ENCODE data around the gene TMEM131. TPM values are rescaled to one million over a fixed set of nuclear protein-coding genes. Genes with fewer than 3 reads are reported as not detected.
"Not testable (repeated sequence)": the region's sequence is repeated elsewhere in the genome, so short reads cannot be mapped to it uniquely, and the experiment has no call there.

The TMEM131 gene
- total and polyA plus RNA-seq, 9 donors: 25.4 to 54.7 (median 41.6) TPM

DNA sequence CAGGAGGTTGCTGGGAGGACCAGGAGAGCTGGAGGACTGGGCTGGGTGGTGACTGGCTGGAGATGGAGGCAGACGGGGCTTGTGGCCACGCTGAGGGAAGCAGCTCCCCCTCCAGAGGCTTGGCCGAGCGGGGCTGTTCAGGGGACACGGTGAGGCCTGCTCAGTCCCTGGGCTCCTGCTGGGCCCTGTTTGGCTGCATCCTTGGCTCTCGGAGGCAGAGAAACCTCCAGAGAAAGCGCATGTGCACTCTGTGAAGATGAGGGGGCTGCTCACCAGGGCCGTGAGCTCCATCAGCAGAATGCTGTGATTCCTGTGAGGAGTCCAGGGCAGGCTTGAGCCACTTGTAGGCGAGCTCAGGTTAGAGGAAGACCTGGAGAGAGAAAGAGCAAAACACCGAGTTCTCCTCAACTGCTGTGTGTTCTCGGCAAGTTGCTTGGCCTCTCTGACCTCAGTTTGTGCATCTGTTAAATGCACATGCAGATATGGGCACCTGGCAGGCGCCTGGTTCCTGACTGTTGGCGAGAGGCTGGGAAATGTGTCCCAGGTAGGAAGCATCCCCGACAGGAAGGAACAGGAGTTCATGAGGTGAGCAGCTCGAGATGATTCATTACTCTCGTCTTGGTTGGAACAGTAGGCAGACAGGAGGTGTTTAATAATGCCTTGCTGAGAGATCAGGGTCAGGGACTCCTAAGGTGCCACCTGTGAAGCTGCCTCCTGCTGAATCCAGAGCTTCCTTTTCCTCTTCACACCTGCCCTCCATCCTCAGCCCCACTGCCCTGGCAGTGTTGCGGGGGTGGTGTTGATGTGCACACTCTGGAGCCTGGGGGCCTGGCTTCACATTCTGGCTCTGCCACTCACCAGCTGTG is 281.4 kb downstream of the TMEM131 start:
- Histone ChIP-seq H3K27ac (ENCODE audit: low read length) (no peak overlapping the region), H3K27me3 (ENCODE audit: control insufficient read depth, insufficient read depth, low read length) (no peaks in the 10 kb centered on the region), H3K36me3 (ENCODE audit: control insufficient read depth, insufficient read depth, low read length) (no peaks in the 10 kb centered on the region), H3K9me3 (replicated peaks; ENCODE audit: control insufficient read depth, low read depth, low read length) (no peaks in the 10 kb centered on the region), H3K4me1 (ENCODE audit: control insufficient read depth, insufficient read depth, low read length) (peaks cover 36% of the 10 kb centered on the region), H3K4me3 (ENCODE audit: low read length) (no peak overlapping the region)
- WGBS (ENCODE audit: insufficient coverage): 53% methylated on average over 16 of the region's 17 CpGs
- DNase-seq: no peak

DNA sequence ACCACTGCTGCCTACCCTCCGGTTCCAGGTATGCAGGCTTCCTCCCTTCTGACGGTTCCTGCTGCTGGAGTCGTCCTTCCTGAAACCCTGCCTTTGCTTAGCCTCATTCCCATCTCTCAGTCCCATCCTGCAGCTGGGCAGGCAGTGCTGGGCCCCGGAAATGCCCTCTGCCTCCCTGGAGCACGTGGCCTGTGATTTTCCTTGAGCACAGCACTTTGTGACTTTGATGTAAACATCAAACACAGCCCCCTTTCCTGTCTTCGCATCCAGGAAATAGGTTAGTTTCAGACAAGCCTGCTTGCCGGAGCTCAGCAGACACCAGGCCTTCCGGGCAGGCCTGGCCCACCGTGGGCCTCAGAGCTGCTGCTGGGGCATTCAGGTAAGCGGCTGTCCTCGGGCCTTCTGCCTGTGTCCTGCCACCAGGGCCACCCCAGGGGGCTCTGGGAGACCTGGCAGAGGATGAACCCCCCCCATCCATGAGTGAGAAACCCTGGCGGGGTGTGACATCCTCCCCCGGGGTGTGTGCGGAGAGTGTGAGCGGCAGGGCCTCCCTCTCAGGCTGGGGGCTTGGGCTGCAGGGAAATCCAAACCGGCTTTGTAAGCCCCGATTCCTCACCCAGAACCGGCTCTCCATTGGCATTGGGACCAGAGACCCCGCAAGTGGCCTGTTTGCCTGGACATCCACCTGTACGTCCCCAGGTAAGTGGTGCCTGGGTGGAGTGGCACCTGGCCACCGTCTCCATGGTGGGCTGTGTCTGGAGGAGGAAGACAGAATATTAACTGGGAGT is 282.3 kb downstream of the TMEM131 start, which contains the start of gene ZAP70:
ZAP70 (plus strand) TSS at position 281 of the 788 bp plus-strand sequence. CDS start 10,461 bp downstream, outside the sequence.
- no peaks in the 10 kb centered on the region for H3K9me3 ChIP-seq (replicated peaks; ENCODE audit: control insufficient read depth, low read depth, low read length)
- no peaks in the 10 kb centered on the region for H3K36me3 ChIP-seq (ENCODE audit: control insufficient read depth, insufficient read depth, low read length)
- H3K27me3 ChIP-seq (ENCODE audit: control insufficient read depth, insufficient read depth, low read length): no peaks in the 10 kb centered on the region
- WGBS (ENCODE audit: insufficient coverage): 62% methylated on average over 19 of the region's 21 CpGs
- no peak within 1 kb of the TSS for H3K4me3 ChIP-seq (ENCODE audit: low read length)
- DNase-seq: no peak
- peaks cover 33% of the 10 kb centered on the region for H3K4me1 ChIP-seq (ENCODE audit: control insufficient read depth, insufficient read depth, low read length)
- no peak within 1 kb of the TSS for H3K27ac ChIP-seq (ENCODE audit: low read length)

DNA sequence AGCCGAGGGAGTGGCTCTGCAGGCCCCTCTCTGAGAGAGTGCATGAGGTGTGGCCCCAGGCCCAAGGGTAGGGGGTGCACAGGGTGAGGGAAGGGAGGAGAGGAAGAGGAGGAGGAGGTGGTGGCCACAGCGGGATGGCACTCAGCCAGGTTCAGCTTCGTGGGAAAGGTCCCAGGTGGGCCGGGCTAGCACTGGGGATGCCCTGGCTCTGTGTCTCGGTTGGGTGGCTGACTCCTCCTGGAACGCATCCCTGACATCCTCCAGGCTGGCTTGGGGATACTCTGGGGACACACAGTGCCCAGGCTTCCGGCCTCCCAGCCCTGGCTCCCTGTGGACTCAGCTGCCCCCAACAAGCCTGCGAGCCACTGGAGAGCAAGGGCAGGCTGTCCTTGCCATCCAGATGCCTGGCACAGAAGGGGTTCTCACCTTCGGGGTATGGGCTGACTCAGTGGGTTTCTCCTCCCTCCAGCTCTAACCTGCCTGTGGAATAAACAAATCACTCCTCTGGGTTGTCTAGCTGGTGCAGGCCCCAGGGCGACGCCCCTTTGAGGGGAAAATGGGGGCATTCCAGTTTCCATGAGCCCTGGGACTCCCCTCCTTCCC is 283.0 kb downstream of the TMEM131 start:
- Histone ChIP-seq H3K36me3 (ENCODE audit: control insufficient read depth, insufficient read depth, low read length) (no peaks in the 10 kb centered on the region), H3K4me3 (ENCODE audit: low read length) (no peak overlapping the region), H3K27ac (ENCODE audit: low read length) (no peak overlapping the region), H3K4me1 (ENCODE audit: control insufficient read depth, insufficient read depth, low read length) (peaks cover 32% of the 10 kb centered on the region), H3K27me3 (ENCODE audit: control insufficient read depth, insufficient read depth, low read length) (no peaks in the 10 kb centered on the region), H3K9me3 (replicated peaks; ENCODE audit: control insufficient read depth, low read depth, low read length) (no peaks in the 10 kb centered on the region)
- 79% methylated on average over 10 of the region's 11 CpGs for WGBS (ENCODE audit: insufficient coverage)
- DNase-seq: no peak

DNA sequence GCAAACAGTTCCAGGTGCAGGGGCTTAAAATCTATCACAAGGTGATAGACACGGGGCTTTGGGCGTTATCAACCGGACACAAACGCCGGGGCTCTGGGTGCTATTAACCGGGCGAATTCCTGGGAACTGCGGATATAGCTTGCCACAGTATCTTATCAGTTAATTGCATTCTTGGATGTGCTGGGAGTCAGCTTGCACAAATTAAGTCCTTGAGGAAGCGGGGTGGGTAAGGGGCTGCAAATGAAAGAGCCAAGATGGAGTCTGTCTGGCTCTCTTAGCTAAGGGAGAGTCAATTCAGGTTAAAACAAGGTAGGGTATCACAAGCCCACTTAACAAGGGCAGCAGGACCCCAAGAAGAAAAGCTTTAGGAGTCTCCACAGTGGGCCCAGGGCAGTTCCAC is 283.6 kb downstream of the TMEM131 start:
- H3K4me3 ChIP-seq (ENCODE audit: low read length); DNase-seq; H3K27me3 ChIP-seq (ENCODE audit: control insufficient read depth, insufficient read depth, low read length); H3K27ac ChIP-seq (ENCODE audit: low read length); H3K9me3 ChIP-seq (replicated peaks; ENCODE audit: control insufficient read depth, low read depth, low read length); H3K36me3 ChIP-seq (ENCODE audit: control insufficient read depth, insufficient read depth, low read length): not testable (repeated sequence)
- H3K4me1 ChIP-seq (ENCODE audit: control insufficient read depth, insufficient read depth, low read length): peaks cover 32% of the 10 kb centered on the region
- 45% methylated on average over 5 of the region's 9 CpGs for WGBS (ENCODE audit: insufficient coverage)

DNA sequence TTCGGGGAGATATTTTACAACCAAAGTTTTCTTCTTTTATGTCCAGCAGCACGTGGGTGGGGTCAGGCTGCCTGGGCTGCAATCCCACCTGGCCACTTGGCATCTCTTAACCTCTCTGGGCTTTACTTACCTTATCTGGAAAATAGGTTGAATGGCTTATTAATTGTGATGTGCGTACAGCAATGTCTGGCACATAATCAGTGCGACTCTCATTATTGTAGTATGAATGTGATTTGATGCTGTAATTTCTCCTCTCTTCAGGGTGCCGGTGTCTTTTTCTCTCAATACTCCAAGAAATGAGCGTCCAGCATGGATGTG is 284.4 kb downstream of the TMEM131 start:
- Histone ChIP-seq H3K27ac (ENCODE audit: low read length) (no peak overlapping the region), H3K4me1 (ENCODE audit: control insufficient read depth, insufficient read depth, low read length) (peaks cover 26% of the 10 kb centered on the region), H3K4me3 (ENCODE audit: low read length) (no peak overlapping the region), H3K9me3 (replicated peaks; ENCODE audit: control insufficient read depth, low read depth, low read length) (no peaks in the 10 kb centered on the region), H3K36me3 (ENCODE audit: control insufficient read depth, insufficient read depth, low read length) (no peaks in the 10 kb centered on the region), H3K27me3 (ENCODE audit: control insufficient read depth, insufficient read depth, low read length) (no peaks in the 10 kb centered on the region)
- no peak for DNase-seq
- WGBS (ENCODE audit: insufficient coverage): 50% methylated on average over 1 of the region's 6 CpGs

DNA sequence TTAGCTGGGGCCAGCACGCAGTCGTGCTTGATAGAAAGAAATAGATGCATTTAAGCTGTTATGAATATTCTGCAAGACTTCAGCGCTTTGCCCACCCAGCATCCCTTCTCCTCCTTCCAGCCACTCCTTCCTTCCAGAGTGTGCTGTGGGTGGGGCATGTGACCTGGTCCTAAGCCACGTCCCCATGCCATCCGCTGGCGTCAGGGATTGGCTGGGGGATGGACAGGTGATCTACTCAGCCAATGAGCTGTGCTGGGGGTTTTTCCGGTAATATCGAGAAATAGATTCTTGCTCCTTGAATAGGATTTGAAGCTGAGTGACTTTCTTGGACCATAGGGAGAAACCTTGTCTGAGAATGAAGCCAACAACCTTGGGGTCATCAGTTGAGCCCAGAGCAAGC is 287.1 kb downstream of the TMEM131 start:
- H3K9me3 ChIP-seq (replicated peaks; ENCODE audit: control insufficient read depth, low read depth, low read length): no peaks in the 10 kb centered on the region
- WGBS (ENCODE audit: insufficient coverage): 80% methylated on average over 5 of the region's 8 CpGs
- no peaks in the 10 kb centered on the region for H3K36me3 ChIP-seq (ENCODE audit: control insufficient read depth, insufficient read depth, low read length)
- no peak for DNase-seq
- H3K4me1 ChIP-seq (ENCODE audit: control insufficient read depth, insufficient read depth, low read length): peaks cover 26% of the 10 kb centered on the region
- no peaks in the 10 kb centered on the region for H3K27me3 ChIP-seq (ENCODE audit: control insufficient read depth, insufficient read depth, low read length)
- no peak overlapping the region for H3K4me3 ChIP-seq (ENCODE audit: low read length)
- no peak overlapping the region for H3K27ac ChIP-seq (ENCODE audit: low read length)

DNA sequence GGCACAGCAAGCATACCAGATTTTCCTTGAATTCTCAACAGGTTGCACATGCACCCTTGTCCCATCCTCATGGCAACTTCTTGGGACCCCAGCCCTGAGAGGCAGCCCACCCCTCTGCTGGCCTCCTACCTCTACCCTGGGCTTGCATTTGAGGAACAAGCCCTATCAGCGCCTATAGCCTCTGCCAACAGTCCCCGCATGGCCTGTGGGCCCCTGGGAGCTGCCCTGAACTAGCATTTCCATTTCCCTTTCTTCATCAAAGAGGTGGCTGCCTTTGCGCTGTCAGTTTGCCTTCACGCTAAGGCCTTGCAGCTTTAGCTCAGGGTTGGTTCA is 287.7 kb downstream of the TMEM131 start:
- no peak for DNase-seq
- H3K27ac ChIP-seq (ENCODE audit: low read length): peak overlapping the region; percentile 20
- H3K9me3 ChIP-seq (replicated peaks; ENCODE audit: control insufficient read depth, low read depth, low read length): no peaks in the 10 kb centered on the region
- WGBS (ENCODE audit: insufficient coverage): 72% methylated on average over 4 of the region's 4 CpGs
- peaks cover 20% of the 10 kb centered on the region for H3K4me1 ChIP-seq (ENCODE audit: control insufficient read depth, insufficient read depth, low read length)
- no peaks in the 10 kb centered on the region for H3K36me3 ChIP-seq (ENCODE audit: control insufficient read depth, insufficient read depth, low read length)
- no peaks in the 10 kb centered on the region for H3K27me3 ChIP-seq (ENCODE audit: control insufficient read depth, insufficient read depth, low read length)
- no peak overlapping the region for H3K4me3 ChIP-seq (ENCODE audit: low read length)

DNA sequence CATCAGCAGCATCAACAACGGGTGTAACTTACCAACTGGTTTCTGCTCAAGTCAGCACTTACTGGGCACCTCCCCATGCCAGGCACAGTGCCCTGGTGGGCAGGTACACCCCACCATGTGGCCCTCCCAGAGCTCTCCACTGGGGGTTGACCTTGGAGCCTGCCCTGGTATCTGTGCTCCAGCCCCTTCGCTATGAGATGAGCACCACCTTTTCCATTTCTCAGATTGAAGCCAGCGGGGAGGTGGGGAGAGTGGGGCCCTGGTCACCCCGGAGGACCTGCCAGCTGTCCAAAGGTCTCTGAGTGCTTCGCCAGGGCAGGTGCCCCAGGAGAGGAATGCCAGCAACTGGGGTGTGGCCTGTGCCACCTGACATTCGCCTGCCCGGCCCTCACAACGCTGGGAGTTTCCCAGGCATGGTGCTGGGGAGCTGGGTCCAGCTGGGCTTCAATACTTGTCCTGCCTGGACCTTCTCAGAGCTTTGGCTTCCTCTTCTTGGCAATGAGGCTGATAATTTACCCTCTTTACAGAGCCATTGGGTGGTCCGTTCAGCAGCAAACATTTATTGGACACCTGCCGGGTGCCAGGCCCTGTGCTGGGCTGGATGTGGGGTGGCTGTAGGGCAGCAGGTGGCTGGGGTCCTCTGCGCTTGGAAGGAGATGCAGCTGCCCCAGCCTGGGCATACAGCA is 288.2 kb downstream of the TMEM131 start:
- H3K36me3 ChIP-seq (ENCODE audit: control insufficient read depth, insufficient read depth, low read length): no peaks in the 10 kb centered on the region
- peak; percentile 35 for DNase-seq
- H3K4me3 ChIP-seq (ENCODE audit: low read length): no peak overlapping the region
- no peaks in the 10 kb centered on the region for H3K9me3 ChIP-seq (replicated peaks; ENCODE audit: control insufficient read depth, low read depth, low read length)
- no peaks in the 10 kb centered on the region for H3K27me3 ChIP-seq (ENCODE audit: control insufficient read depth, insufficient read depth, low read length)
- H3K4me1 ChIP-seq (ENCODE audit: control insufficient read depth, insufficient read depth, low read length): peaks cover 15% of the 10 kb centered on the region
- WGBS (ENCODE audit: insufficient coverage): 73% methylated on average over 10 of the region's 11 CpGs
- H3K27ac ChIP-seq (ENCODE audit: low read length): peak overlapping the region; percentile 20

DNA sequence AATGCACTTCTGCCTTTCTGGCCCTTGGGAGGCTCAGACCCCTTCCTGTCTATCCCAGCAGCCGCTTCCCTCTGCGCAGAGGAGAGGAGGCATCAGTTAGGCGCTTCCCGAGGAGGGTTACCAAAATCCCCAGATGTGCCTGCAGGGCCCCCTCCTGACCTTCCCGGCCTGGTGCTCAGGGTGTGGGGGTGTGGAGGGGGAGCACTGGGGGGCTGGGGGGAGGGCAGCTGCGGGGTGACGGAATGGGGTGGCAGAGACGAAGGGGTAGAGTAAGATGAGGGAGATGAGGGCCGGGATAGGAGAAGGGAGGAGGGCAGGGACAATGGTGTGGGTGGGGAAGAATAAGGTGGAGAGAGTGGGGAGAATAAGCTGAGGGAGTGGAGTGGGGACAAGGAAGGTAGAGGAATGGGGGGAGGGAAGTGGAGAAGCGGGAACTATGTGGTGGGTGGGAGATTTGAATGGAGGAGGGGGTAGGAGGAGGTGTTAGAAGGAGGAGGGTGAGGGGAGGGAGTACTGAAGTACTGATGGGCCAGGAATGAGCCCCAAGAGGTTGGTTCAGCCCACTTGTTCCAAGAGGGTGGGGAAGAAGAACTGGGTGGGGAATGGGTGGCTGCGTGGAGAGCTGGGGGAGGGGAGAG is 288.9 kb downstream of the TMEM131 start:
- H3K27me3 ChIP-seq (ENCODE audit: control insufficient read depth, insufficient read depth, low read length): no peaks in the 10 kb centered on the region
- H3K36me3 ChIP-seq (ENCODE audit: control insufficient read depth, insufficient read depth, low read length): no peaks in the 10 kb centered on the region
- no peak overlapping the region for H3K27ac ChIP-seq (ENCODE audit: low read length)
- no peaks in the 10 kb centered on the region for H3K9me3 ChIP-seq (replicated peaks; ENCODE audit: control insufficient read depth, low read depth, low read length)
- no peak overlapping the region for H3K4me3 ChIP-seq (ENCODE audit: low read length)
- no peak for DNase-seq
- WGBS (ENCODE audit: insufficient coverage): 71% methylated on average over 5 of the region's 11 CpGs
- H3K4me1 ChIP-seq (ENCODE audit: control insufficient read depth, insufficient read depth, low read length): peaks cover 14% of the 10 kb centered on the region
